Esophagus muscularis mucosa (tissue), 4 donors: ENCODE data around the gene NUMA1. TPM values are rescaled to one million over a fixed set of nuclear protein-coding genes. Genes with fewer than 3 reads are reported as not detected.

Source experiments
- DNase-seq: peaks from one replicate; pipeline ENCODE4 v3.0.0-alpha.2; 2017; ENCODE audit errors: extremely low spot score
- H3K27ac ChIP-seq, 4 donors: fragments of 200-600 bp; sonication (generic); replicated peaks in 1 of 4; 1 replicate in 3 of 4; 2 replicates in 1 of 4; pipeline ENCODE4 v1.5.1; 2016 to 2019; ENCODE audit warnings: mild to moderate bottlenecking in 1 of 4
- H3K27me3 ChIP-seq, 4 donors: fragments of 200-600 bp; sonication (generic); one replicate each; pipeline versions ENCODE4 v1.5.1 to v1.6.0; 2016 to 2019
- H3K36me3 ChIP-seq, 4 donors: fragments of 200-600 bp; sonication (generic); one replicate each; pipeline ENCODE4 v1.5.1; 2016 to 2019
- H3K4me1 ChIP-seq, 4 donors: fragments of 200-600 bp; sonication (generic); one replicate each; pipeline ENCODE4 v1.5.1; 2016 to 2019
- H3K4me3 ChIP-seq, 4 donors: fragments of 200-600 bp; sonication (generic); 1 replicate in 2 of 4; 2 replicates in 2 of 4; pipeline ENCODE4 v1.5.1; 2016 to 2019; ENCODE audit warnings: mild to moderate bottlenecking in 4 of 4, moderate library complexity in 1 of 4
- H3K9me3 ChIP-seq, 4 donors: fragments of 200-600 bp; sonication (generic); 1 replicate in 3 of 4; 2 replicates in 1 of 4; pipeline ENCODE4 v1.5.1; 2016 to 2019
- CTCF ChIP-seq, 3 experiments: fragments of 200-600 bp in 2 of 3; fragments of 450-650 bp in 1 of 3; sonication (generic) in 2 of 3; IDR thresholded peaks; one replicate each; pipeline ENCODE4 v1.5.1; 2017 to 2019; ENCODE audit warnings: antibody characterized with exemption in 3 of 3, mild to moderate bottlenecking in 2 of 3, moderate library complexity in 1 of 3
- EP300 ChIP-seq: sonication (generic); formaldehyde crosslinking; IDR thresholded peaks from one replicate; pipeline ENCODE4 v1.6.1; 2017; ENCODE audit warnings: antibody characterized with exemption
- POLR2A ChIP-seq: fragments of 450-650 bp; IDR thresholded peaks from one replicate; pipeline ENCODE4 v1.6.1; 2017; ENCODE audit warnings: antibody characterized with exemption, moderate library complexity, mild to moderate bottlenecking, low read depth
- POLR2AphosphoS5 ChIP-seq, 2 donors: sonication (generic); formaldehyde crosslinking; IDR thresholded peaks; one replicate each; pipeline ENCODE4 v1.6.1; 2017; ENCODE audit warnings: antibody characterized with exemption in 2 of 2
- WGBS: methylation state at CpG from one replicate; pipeline ENCODE4 v1.1.5; 2018; 5-methylcytosine and 5-hydroxymethylcytosine counted together
- intact Hi-C: fragments of 100-400 bp; cut with DNase I; formaldehyde crosslinking; loops from one replicate; pipeline ENCODE4 v1.15.1; 2023
- small RNA-seq, 3 donors: library from RNA; depleted of rRNA; stranded (forward); fragments of <200 nt; gene quantifications; one replicate each; pipeline ENCODE3, GENCODE V24; 2016
- total RNA-seq, 4 donors: library from RNA; depleted of rRNA; stranded (reverse); fragments of >200 nt; gene quantifications; one replicate each; pipeline versions ENCODE4 v1.1.0 to v1.2.1, GENCODE V29; 2016

Gene NUMA1
- total RNA-seq, 4 donors from 2014 or later, result 214 to 328 (median 272) TPM

GRCh38 chr11:71962428-71963038, 117.8 kb downstream of the NUMA1 start:
- TF ChIP-seq POLR2A (no peak), CTCF (IDR thresholded peaks at IDR 0.05) (no peak), EP300 (no peak), POLR2AphosphoS5 (IDR thresholded peaks at IDR 0.05) (no peak)
- peak overlapping the region; percentile 18 to 37 (median 35) for H3K27ac ChIP-seq
- H3K4me3 ChIP-seq, result no peak overlapping the region
- no peaks in the 10 kb centered on the region for H3K27me3 ChIP-seq
- intact Hi-C loops, result no loop called here
- DNase-seq, result no peak
- WGBS, result 34% methylated on average over 2 of the region's 2 CpGs
- peaks cover 0 to 10% (median 8%) of the 10 kb centered on the region in 4 donors for H3K4me1 ChIP-seq
- no peaks in the 10 kb centered on the region for H3K9me3 ChIP-seq
- peaks cover 13 to 45% (median 33%) of the 10 kb centered on the region in 4 donors for H3K36me3 ChIP-seq

- no peak overlapping the region for H3K4me3 ChIP-seq
- no peak for DNase-seq
- 58% methylated on average over 3 of the region's 3 CpGs for WGBS
Observed at GRCh38 chr11:71955898-71956456, 124.4 kb downstream of the NUMA1 start.

More at GRCh38 chr11:71955898-71956456, 124.4 kb downstream of the NUMA1 start:
- H3K27me3 ChIP-seq, result no peaks in the 10 kb centered on the region
- no peak overlapping the region for H3K27ac ChIP-seq
- intact Hi-C loops, result no loop called here
- TF ChIP-seq POLR2A, result no peak
- no peak for TF ChIP-seq CTCF (IDR thresholded peaks at IDR 0.05)
- no peak for TF ChIP-seq EP300
- TF ChIP-seq POLR2AphosphoS5 (IDR thresholded peaks at IDR 0.05), result no peak
- H3K4me1 ChIP-seq, result peaks cover 0 to 11% (median 6%) of the 10 kb centered on the region in 4 donors
- peaks cover 5 to 16% (median 14%) of the 10 kb centered on the region in 4 donors for H3K36me3 ChIP-seq
- no peaks in the 10 kb centered on the region for H3K9me3 ChIP-seq

Small RNA genes lying within 50 kb of the gene (small RNA-seq; reads per million reads assigned to genes)
- gene MIR3165, result 0 reads per million in 3 donors
- 0 reads per million in 3 donors for gene RNU6-72P

Other genes with a start within 250 kb of the NUMA1 start
- not detected for gene DEFB108B, start 247.3 kb downstream of the NUMA1 start, total RNA-seq
- not detected for gene DEFB131B, start 202.1 kb downstream of the NUMA1 start, total RNA-seq
- 10 to 100 TPM in 1 of 4 donors, 1 to 10 TPM in 3; 5.6 to 10.4 (median 8.8) TPM for gene XNDC1N, start 151.9 kb downstream of the NUMA1 start, total RNA-seq
- 10 to 100 TPM; 13.7 to 25.9 (median 18.6) TPM for gene RNF121, start 151.5 kb downstream of the NUMA1 start, total RNA-seq
- gene IL18BP, start 81.6 kb downstream of the NUMA1 start, total RNA-seq, result 1 to 10 TPM; 2.7 to 9.4 (median 5.9) TPM
- gene LRRC51, start 308 bp upstream of the NUMA1 start, total RNA-seq, result 10 to 100 TPM in 1 of 4 donors, 1 to 10 TPM in 3; 9.1 to 10.0 (median 9.2) TPM
- gene LAMTOR1, start 22.8 kb upstream of the NUMA1 start, total RNA-seq, result 100 to 1,000 TPM in 2 of 4 donors, 10 to 100 TPM in 2; 86.8 to 103 (median 98.0) TPM
- gene TOMT, start 25.4 kb upstream of the NUMA1 start, total RNA-seq, result not detected
- 10 to 100 TPM; 43.5 to 58.1 (median 48.1) TPM for gene ANAPC15, start 32.2 kb upstream of the NUMA1 start, total RNA-seq
- gene FOLR3, start 55.2 kb upstream of the NUMA1 start, total RNA-seq, result under 1 TPM in 2 of 4 donors, not detected in 2; 0.50 to 0.83 TPM
- gene FOLR1, start 111.6 kb upstream of the NUMA1 start, total RNA-seq, result 1 to 10 TPM in 1 of 4 donors, under 1 TPM in 1, not detected in 2; 0.40 to 1.0 TPM
- 10 to 100 TPM; 26.6 to 78.7 (median 33.1) TPM for gene FOLR2, start 136.3 kb upstream of the NUMA1 start, total RNA-seq
- gene INPPL1, start 144.2 kb upstream of the NUMA1 start, total RNA-seq, result 100 to 1,000 TPM in 2 of 4 donors, 10 to 100 TPM in 2; 61.6 to 158 (median 100) TPM
- gene PHOX2A, start 163.6 kb upstream of the NUMA1 start, total RNA-seq, result 1 to 10 TPM; 1.2 to 1.3 (median 1.3) TPM